Activated CD4-positive, alpha-beta T cell treated with anti-CD3 and anti-CD28 coated beads, Interleukin-2, amount 50 U/mL, for 1 hour (primary cell): Measurements from ENCODE around the gene SULT6B1.
"Not testable (repeated sequence)": the region's sequence is repeated elsewhere in the genome, so short reads cannot be mapped to it uniquely, and the experiment has no call there.

ENCODE experiments used
- DNase-seq: peaks from one replicate; pipeline ENCODE4 v3.0.0-alpha.2; 2020

Gene SULT6B1

DNA sequence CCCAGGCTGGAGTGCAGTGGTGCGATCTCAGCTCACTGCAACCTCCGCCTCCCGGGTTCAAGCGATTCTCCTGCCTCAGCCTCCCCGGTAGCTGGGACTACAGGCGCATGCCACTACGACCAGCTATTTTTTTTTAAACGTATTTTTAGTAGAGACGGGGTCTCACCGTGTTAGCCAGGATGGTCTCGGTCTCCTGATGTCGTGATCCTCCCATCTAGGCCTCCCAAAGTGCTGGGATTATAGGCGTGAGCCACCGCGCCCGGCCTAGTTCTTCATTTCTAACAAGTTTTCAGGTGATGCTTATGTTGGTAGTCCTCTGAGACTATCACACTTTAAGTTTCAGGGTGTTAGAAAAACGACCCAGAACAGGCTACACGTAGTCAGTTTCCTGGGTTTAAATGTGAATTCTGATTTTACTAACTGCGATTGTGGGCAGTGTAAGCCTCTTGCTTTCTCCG is 7.4 kb upstream of the SULT6B1 start:
- not testable (repeated sequence) for DNase-seq

GRCh38 chr2:37192551-37192950 is 4.1 kb upstream of the SULT6B1 start:
- no peak for DNase-seq

- DNase-seq = no peak
These were observed 3.3 kb upstream of the SULT6B1 start for GRCh38 chr2:37191747-37192146.

DNA sequence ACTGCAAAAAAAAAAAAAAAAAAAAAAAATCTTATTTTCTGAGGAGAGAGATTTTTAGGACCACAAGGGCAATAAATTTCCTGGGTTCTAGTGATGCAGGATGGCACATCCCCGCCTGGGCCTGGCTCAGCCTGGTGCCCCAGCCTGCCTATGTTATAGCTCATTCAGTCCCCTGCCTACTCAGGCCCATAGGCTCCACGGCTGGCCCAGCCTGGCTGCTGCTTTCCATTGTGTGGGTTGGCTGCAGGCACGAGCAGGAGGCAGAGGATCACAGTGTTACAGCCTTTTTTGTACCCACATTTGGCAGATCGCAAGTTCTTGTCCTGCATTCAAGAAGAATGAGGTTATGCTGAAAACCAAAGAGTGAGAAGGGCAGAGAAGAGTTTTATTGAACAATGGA is 2.8 kb upstream of the SULT6B1 start:
- no peak for DNase-seq

DNA sequence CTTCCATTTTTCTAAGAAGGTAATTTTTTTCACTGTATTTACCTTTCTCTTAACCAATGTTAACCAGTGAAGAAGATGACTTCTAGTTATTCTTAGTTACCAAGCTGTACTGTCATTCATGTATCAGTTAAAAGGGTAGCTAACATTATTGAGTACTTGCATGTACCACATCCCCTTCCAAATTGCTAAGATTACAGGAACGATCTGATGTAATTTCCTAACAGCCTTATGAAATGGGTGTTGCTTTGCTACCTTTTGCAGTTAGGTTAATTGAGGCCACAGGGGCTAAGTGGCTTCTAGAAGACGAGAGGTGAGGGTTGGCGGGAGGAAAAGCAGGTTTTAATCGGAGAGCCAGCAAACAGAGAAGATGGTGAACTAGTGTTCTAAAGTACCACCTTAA is 1.8 kb upstream of the SULT6B1 start:
- DNase-seq = no peak

- DNase-seq = no peak
These were observed 1.1 kb upstream of the SULT6B1 start for GRCh38 chr2:37189452-37190153.

DNA sequence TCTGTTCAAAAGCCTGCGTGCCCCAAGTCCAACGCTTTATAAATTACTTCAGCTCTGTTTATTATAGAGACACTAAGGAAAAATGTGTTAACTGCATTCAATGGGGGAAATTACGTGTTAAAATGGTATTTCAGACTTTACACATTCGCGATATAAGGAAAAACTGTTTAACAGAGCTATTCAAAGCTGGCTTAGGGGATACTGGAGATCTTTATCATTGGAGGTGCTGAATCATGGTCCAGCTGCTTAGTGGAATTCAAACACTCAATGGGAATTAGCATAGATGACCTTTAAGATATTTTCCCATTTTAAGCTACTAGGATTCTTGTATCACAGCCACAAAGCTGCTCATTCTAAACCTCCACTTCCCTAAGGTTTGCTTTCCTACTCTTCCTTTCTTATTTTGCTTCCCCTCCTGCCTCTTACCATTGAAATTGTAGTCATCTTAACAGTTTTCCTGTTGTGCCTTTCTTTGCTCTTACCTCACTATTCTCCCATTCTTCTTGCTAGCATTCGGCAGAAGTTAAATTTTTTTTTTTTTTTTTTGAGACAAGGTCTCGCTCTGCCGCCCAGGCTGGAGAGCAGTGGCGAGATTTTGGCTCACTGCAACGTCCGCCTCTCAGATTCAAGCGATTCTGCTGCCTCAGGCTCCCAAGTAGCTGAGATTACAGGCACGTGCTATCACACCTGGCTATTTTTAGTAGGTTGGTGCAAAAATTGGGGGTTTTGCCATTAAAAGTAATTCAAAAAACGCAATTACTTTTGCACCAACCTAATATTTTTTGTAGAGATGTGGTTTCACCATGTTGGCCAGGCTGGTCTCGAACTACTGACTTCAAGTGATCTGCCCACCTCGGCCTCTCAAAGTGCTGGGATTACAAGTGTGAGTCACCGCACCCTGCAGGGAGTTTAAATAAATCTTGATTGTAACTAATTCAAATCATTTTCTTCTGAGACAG is 6.5 kb downstream of the SULT6B1 start:
- no peak for DNase-seq

GRCh38 chr2:37180640-37181039 is 7.8 kb downstream of the SULT6B1 start:
- DNase-seq = no peak

- no peak for DNase-seq
These were observed 8.3 kb downstream of the SULT6B1 start for GRCh38 chr2:37180006-37180639.

GRCh38 chr2:37173741-37174140 is 14.7 kb downstream of the SULT6B1 start:
- DNase-seq = no peak

DNA sequence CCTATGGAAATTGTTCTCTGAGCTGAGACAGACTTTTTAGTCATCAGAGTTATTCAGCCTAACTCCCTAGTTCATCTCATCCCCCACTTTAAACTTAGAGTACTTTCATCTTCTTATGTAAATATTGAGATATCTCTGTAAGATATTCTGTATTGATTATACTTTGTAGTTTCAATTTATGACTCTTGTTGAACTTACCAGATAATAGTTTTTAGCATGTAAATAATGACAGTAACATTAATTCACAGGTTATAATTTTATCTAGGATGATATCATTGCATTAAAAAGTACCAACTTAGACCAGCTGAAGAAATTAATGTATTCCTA is 16.9 kb downstream of the SULT6B1 start:
- no peak for DNase-seq

GRCh38 chr2:37168217-37168981 is 20.1 kb downstream of the SULT6B1 start:
- DNase-seq = no peak

DNA sequence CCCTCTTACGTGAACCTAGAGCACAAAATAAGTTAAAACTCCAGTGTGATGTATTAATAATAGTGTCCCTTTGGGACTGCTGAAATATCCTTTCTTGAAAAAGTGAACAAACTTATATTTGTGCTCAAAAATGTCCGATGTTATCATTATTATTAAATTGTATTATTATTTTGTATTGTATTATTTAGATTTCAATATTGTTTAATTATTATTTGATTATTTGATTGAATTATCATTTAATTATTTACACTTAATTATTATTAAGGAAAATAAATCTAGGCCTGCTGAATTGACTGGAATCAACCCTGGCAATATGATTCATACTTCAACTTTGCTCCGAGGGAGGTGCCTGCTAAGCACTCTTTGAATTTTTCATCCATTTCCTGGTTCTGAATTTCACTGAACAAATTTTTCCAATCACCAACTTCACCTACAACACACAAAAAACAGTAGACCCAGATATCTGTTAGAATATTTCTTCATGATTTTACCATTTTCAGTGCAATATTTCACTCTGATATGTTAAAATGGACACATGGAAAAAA is 20.8 kb downstream of the SULT6B1 start:
- DNase-seq = no peak

DNA sequence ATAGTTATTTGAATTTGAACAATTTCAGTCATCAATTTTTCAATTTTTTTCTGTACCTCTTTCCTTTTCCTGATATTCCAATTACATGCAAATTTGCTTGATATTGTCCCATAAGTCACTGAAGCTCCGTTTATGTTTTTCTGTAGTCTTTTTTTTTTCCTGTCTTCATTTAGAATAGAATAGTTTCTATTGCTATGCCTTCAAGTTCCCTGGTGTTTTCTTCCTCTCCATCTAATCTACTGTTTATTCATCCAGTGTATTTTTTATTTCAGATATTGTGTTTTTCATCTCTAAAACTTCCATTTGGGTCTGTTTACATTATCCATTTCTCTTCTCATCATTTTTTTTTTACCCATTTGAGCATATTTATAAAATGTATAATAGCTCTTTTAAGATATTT is 23.7 kb downstream of the SULT6B1 start:
- DNase-seq = no peak

- peak; percentile 81 for DNase-seq
These were observed 31.4 kb downstream of the SULT6B1 start, which contains the start of gene EIF2AK2 for GRCh38 chr2:37156857-37157714. TSS of gene EIF2AK2 (minus strand) at chr2:37156980. CDS start at chr2:37147806, 9,174 bp downstream.

- DNase-seq = peak; percentile 24
These were observed 32.2 kb downstream of the SULT6B1 start for GRCh38 chr2:37156071-37156856.

- no peak for DNase-seq
These were observed 33.7 kb downstream of the SULT6B1 start for GRCh38 chr2:37154785-37155184.

DNA sequence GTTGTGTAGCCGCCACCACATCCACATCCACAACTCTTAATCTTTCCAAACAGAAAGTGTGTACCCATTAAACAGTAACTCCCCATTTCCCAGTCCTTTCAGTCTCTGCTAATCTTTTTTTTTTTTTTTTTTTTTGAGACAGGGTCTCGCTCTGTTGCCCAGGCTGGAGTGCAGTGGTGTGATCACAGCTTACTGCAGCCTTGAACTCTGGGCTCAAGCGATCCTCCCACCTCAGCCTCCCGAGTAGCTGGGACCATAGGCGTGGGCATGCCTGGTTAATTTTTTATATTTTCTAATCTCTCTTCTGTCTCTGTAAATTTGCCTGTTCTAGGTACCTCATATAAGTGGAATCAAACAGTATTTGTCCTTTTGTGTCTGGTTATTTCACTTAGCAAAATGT is 35.2 kb downstream of the SULT6B1 start:
- DNase-seq = no peak

- no peak for DNase-seq
These were observed 38.7 kb downstream of the SULT6B1 start for GRCh38 chr2:37149626-37150322.

- DNase-seq = no peak
These were observed 40.1 kb downstream of the SULT6B1 start for GRCh38 chr2:37148325-37148724.
